Endothelial cell of umbilical vein (primary cell): ENCODE data around the gene DARS1. TPM values are rescaled to one million over a fixed set of nuclear protein-coding genes. Genes with fewer than 3 reads are reported as not detected.

Experiments used
- BruUV-seq: library from RNA; stranded (reverse); fragments of 400-500 nt; replicated peaks from 2 replicates; lab custom pipeline; 2021; lab: Mats Ljungman, UMichigan
- CTCF ChIA-PET: fragments of 300-600, 350-600 bp; sonication (Branson Sonifier 250); formaldehyde crosslinking; loops from one replicate; lab custom pipeline; 2021; ENCODE audit warnings: antibody characterized with exemption, inconsistent platforms; lab: Charles Lee
- POLR2A ChIA-PET: fragments of 300-600, 350-600 bp; sonication (Branson Sonifier 250); formaldehyde crosslinking; loops from one replicate; lab custom pipeline; 2021; ENCODE audit warnings: antibody characterized with exemption, inconsistent platforms; lab: Charles Lee
- DNase-seq: peaks from one replicate; pipeline ENCODE4 v3.0.0-alpha.2; 2011; ENCODE audit warnings: low read depth, low spot score
- FAIRE-seq: peaks from 2 replicates; lab custom pipeline; 2011; peaks lifted over from hg19 to GRCh38; lab: Jason Lieb, UNC
- H2AFZ ChIP-seq: 2 replicates; pipeline ENCODE4 v1.6.0; 2012; ENCODE audit warnings: low read depth, low read length, control low read depth, inconsistent platforms
- H3K27ac ChIP-seq: 2 replicates; pipeline ENCODE4 v1.5.1; 2011; ENCODE audit warnings: low read depth, mild to moderate bottlenecking, control low read depth, low read length, moderate library complexity; ENCODE audit not compliant: insufficient read depth
- H3K27me3 ChIP-seq, 2 experiments: 2 replicates each; pipeline versions ENCODE4 v1.6.0 to v1.6.1; 2011; ENCODE audit warnings: low read length in 2 of 2, mixed read lengths in 1 of 2; ENCODE audit not compliant: control insufficient read depth in 2 of 2, insufficient read depth in 2 of 2
- H3K36me3 ChIP-seq, 2 experiments: 2 replicates in 1 of 2; 3 replicates in 1 of 2; pipeline ENCODE4 v1.5.1; 2011; ENCODE audit warnings: low read length in 2 of 2, mild to moderate bottlenecking in 1 of 2, moderate library complexity in 1 of 2; ENCODE audit not compliant: control insufficient read depth in 2 of 2, insufficient read depth in 2 of 2; ENCODE audit errors: extremely low read depth in 1 of 2
- H3K4me1 ChIP-seq: 3 replicates; pipeline ENCODE4 v1.5.1; 2011; ENCODE audit warnings: mild to moderate bottlenecking, low read length; ENCODE audit not compliant: control insufficient read depth, insufficient read depth; ENCODE audit errors: extremely low read depth
- H3K4me2 ChIP-seq: 2 replicates; pipeline ENCODE4 v1.6.1; 2011; ENCODE audit warnings: low read length, control low read depth, mixed read lengths; ENCODE audit not compliant: insufficient read depth
- H3K4me3 ChIP-seq, 3 experiments: fragments of 200-600 bp in 1 of 3; sonication (generic), shearing (Covaris generic) in 1 of 3; replicated peaks in 1 of 3; 2 replicates each; pipeline ENCODE4 v1.5.1; 2011 to 2016; ENCODE audit warnings: control low read depth in 3 of 3, low read length in 3 of 3, mild to moderate bottlenecking in 2 of 3, inconsistent platforms in 1 of 3, low read depth in 1 of 3, moderate library complexity in 1 of 3; ENCODE audit not compliant: insufficient read depth in 1 of 3
- H3K79me2 ChIP-seq: 2 replicates; pipeline ENCODE4 v1.6.0; 2012; ENCODE audit warnings: low read length, inconsistent platforms; ENCODE audit not compliant: control insufficient read depth, insufficient read depth
- H3K9ac ChIP-seq: replicated peaks from 2 replicates; pipeline ENCODE3; 2011; ENCODE audit warnings: low read length, control low read depth; ENCODE audit not compliant: insufficient read depth; ENCODE audit errors: extremely low read depth
- H3K9me1 ChIP-seq: replicated peaks from 3 replicates; pipeline ENCODE4 v1.6.0; 2011; ENCODE audit warnings: mild to moderate bottlenecking, low read length; ENCODE audit not compliant: control insufficient read depth, insufficient read depth; ENCODE audit errors: extremely low read depth
- H3K9me3 ChIP-seq: replicated peaks from 2 replicates; pipeline ENCODE4 v1.5.1; 2012; ENCODE audit warnings: low read length, inconsistent platforms; ENCODE audit not compliant: control insufficient read depth, insufficient read depth
- H4K20me1 ChIP-seq: replicated peaks from 2 replicates; pipeline ENCODE3; 2011; ENCODE audit warnings: mild to moderate bottlenecking, low read length; ENCODE audit not compliant: control insufficient read depth, insufficient read depth; ENCODE audit errors: extremely low read depth
- CTCF ChIP-seq, 2 donors: IDR thresholded peaks; 1 replicate in 1 of 2; 2 replicates in 1 of 2; pipeline ENCODE4 v1.5.1; 2011; ENCODE audit warnings: low read length in 2 of 2, mild to moderate bottlenecking in 2 of 2, moderate library complexity in 2 of 2, control low read depth in 1 of 2, inconsistent platforms in 1 of 2, low read depth in 1 of 2; ENCODE audit not compliant: insufficient read depth in 1 of 2; ENCODE audit errors: extremely low read depth in 1 of 2
- EZH2 ChIP-seq: IDR thresholded peaks from 2 replicates; pipeline ENCODE4 v1.6.1; 2012; ENCODE audit warnings: borderline replicate concordance, low read depth, mild to moderate bottlenecking, moderate library complexity, low read length, inconsistent platforms; ENCODE audit not compliant: severe bottlenecking
- FOS ChIP-seq: IDR thresholded peaks from 2 replicates; pipeline ENCODE4 v1.6.1; 2011; ENCODE audit warnings: mild to moderate bottlenecking, low read length, moderate library complexity, borderline replicate concordance; ENCODE audit not compliant: insufficient read depth
- GATA2 ChIP-seq: IDR thresholded peaks from 2 replicates; pipeline ENCODE4 v1.7.0; 2011; ENCODE audit warnings: low read depth, mild to moderate bottlenecking, moderate library complexity, mixed read lengths, low read length; ENCODE audit not compliant: insufficient read length, insufficient read depth
- JUN ChIP-seq: IDR thresholded peaks from 2 replicates; pipeline ENCODE4 v1.6.1; 2011; ENCODE audit warnings: borderline replicate concordance, low read depth; ENCODE audit not compliant: insufficient read length, insufficient read depth
- MAX ChIP-seq: IDR thresholded peaks from 2 replicates; pipeline ENCODE4 v1.6.1; 2011; ENCODE audit not compliant: insufficient read depth, insufficient read length
- MYC ChIP-seq: IDR thresholded peaks from one replicate; pipeline ENCODE4 v1.6.1; 2011; ENCODE audit warnings: mild to moderate bottlenecking, low read depth, low read length
- POLR2A ChIP-seq: IDR thresholded peaks from 2 replicates; pipeline ENCODE4 v1.6.1; 2012; ENCODE audit warnings: low read depth, mild to moderate bottlenecking, control low read depth, low read length
- POLR2AphosphoS5 ChIP-seq: IDR thresholded peaks from 2 replicates; pipeline ENCODE4 v1.6.1; 2012; ENCODE audit warnings: low read depth, mild to moderate bottlenecking, control low read depth, low read length, moderate library complexity; ENCODE audit not compliant: insufficient read depth
- dilution Hi-C: fragments of 300-500 bp; cut with MboI; formaldehyde crosslinking; loops from one replicate; pipeline ENCODE4 v1.15.0; 2019; ENCODE audit warnings: low sequenced_read_pairs; ENCODE audit not compliant: extremely low pct_ligation_motif_present
- intact Hi-C: fragments of 100-400 bp; cut with micrococcal nuclease; formaldehyde crosslinking; loops from one replicate; pipeline ENCODE4 v1.10.0; 2022
- polyA plus RNA-seq, 4 experiments: library from polyadenylated mRNA; depleted of rRNA in 3 of 4; stranded (reverse) in 3 of 4; unstranded in 1 of 4; fragments of >200 nt; gene quantifications; 2 replicates each; pipeline versions ENCODE4 v1.2.1 to v1.2.3, GENCODE V29; 2011 to 2012; ENCODE audit warnings: missing spikeins in 1 of 4
- total RNA-seq: library from RNA; stranded (reverse); gene quantifications from 2 replicates; pipeline ENCODE4 v1.2.3, GENCODE V29; 2021

The DARS1 gene
- total and polyA plus RNA-seq, 2 donors (not counting 3 experiments of a cell fraction or from before 2014, with no cell fraction given): 20.9 to 41.5 TPM

GRCh38 chr2:136013955-136014354 is 28.5 kb upstream of the DARS1 start:
- intact Hi-C loops (loop anchor here (1.0 to 5.0 kb wide), 5 partner anchors 14 to 363 kb away; partner anchors contain the start of gene CXCR4), dilution Hi-C loops (no loop called here)
- Histone ChIP-seq H3K79me2 (no peaks in the 10 kb centered on the region), H3K27ac (no peak overlapping the region), H3K9me1 (no peaks in the 10 kb centered on the region), H3K9me3 (no peaks in the 10 kb centered on the region), H2AFZ (no peak overlapping the region), H4K20me1 (no peaks in the 10 kb centered on the region), H3K4me3 (no peak overlapping the region), H3K27me3 (peaks cover 15 to 22% of the 10 kb centered on the region in 2 experiments), H3K4me1 (no peaks in the 10 kb centered on the region), H3K9ac (no peak overlapping the region), H3K36me3 (no peaks in the 10 kb centered on the region), H3K4me2 (no peak overlapping the region)
- FAIRE-seq (peak; percentile 86), DNase-seq (peak; percentile 74)
- TF ChIP-seq GATA2 (no peak), MYC (no peak), MAX (no peak), CTCF (IDR thresholded peaks at IDR 0.05; ENCODE audit: extremely low read depth in 1 of 2, insufficient read depth in 1 of 2, low read depth in 1 of 2, low read length in 2 of 2) (no peak), EZH2 (no peak), POLR2AphosphoS5 (no peak), JUN (no peak), POLR2A (no peak), FOS (no peak)
- CTCF ChIA-PET: interaction anchor here (1.0 kb wide), 1 partner anchor 371 kb away, joined by 3 read pairs; no protein-coding TSS in a partner anchor
- no TSS peak for BruUV-seq
- POLR2A ChIA-PET: no interaction called here
